ENCODE measurements around the gene NOP14.

DNA sequence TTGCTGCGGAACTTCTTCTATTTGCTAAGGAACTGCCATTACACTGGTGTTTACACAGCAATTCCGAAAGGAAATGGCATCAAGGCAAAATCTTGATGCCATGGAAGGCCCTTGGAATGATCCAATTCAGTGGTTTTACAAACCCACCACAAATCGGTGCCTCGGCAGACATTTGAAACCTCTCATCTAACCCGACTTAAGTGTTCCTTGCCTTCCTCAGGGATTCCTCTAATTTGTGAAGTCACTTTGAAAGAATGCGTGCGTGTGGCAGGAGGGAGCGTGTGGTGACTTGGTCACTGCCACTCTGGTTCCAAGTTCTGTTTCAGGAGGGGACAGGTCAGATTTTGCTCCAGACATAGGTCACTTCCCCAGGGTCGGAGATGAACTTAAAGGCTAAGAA is 4.8 kb downstream of the NOP14 start:
- TF ChIP-seq, protein P1, sequence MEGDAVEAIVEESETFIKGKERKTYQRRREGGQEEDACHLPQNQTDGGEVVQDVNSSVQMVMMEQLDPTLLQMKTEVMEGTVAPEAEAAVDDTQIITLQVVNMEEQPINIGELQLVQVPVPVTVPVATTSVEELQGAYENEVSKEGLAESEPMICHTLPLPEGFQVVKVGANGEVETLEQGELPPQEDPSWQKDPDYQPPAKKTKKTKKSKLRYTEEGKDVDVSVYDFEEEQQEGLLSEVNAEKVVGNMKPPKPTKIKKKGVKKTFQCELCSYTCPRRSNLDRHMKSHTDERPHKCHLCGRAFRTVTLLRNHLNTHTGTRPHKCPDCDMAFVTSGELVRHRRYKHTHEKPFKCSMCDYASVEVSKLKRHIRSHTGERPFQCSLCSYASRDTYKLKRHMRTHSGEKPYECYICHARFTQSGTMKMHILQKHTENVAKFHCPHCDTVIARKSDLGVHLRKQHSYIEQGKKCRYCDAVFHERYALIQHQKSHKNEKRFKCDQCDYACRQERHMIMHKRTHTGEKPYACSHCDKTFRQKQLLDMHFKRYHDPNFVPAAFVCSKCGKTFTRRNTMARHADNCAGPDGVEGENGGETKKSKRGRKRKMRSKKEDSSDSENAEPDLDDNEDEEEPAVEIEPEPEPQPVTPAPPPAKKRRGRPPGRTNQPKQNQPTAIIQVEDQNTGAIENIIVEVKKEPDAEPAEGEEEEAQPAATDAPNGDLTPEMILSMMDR (IDR thresholded peaks at IDR 0.05; ENCODE audit: insufficient read depth, low read depth, low read length) = no peak
- no peak for TF ChIP-seq EZH2 (IDR thresholded peaks at IDR 0.05; ENCODE audit: insufficient read depth, low read length)
